Stimulated activated memory B cell treated with anti-CD40 and anti-IgM and Interleukin-4, amounts not matched to agents 10 μg/mL and 1 μg/mL and 100 μg/mL, for 72 hours (primary cell): ENCODE results near the gene VAT1.
"Not testable (repeated sequence)": the region's sequence is repeated elsewhere in the genome, so short reads cannot be mapped to it uniquely, and the experiment has no call there.

Source experiments
- ATAC-seq: fragments of 150-1000 bp; cut with Tn5 transposase; 2 replicates; pipeline ENCODE4 v1.10.0; 2021
- H3K27ac Mint-ChIP-seq: one replicate; pipeline ENCODE4 v1.8.0; 2022; ENCODE audit warnings: mild to moderate bottlenecking, mixed read lengths
- H3K27me3 Mint-ChIP-seq: one replicate; pipeline ENCODE4 v1.8.0; 2022; ENCODE audit warnings: mixed read lengths
- H3K36me3 Mint-ChIP-seq: one replicate; pipeline ENCODE4 v1.8.0; 2022; ENCODE audit warnings: mixed read lengths
- H3K4me1 Mint-ChIP-seq: one replicate; pipeline ENCODE4 v1.8.0; 2022; ENCODE audit warnings: mixed read lengths
- H3K4me3 Mint-ChIP-seq: one replicate; pipeline ENCODE4 v1.8.0; 2022; ENCODE audit warnings: mild to moderate bottlenecking, moderate library complexity, mixed read lengths
- H3K9me3 Mint-ChIP-seq: one replicate; pipeline ENCODE4 v1.8.0; 2022; ENCODE audit warnings: mixed read lengths

The VAT1 gene

GRCh38 chr17:42975265-42975664 is 46.9 kb downstream of the VAT1 start:
- H3K27ac Mint-ChIP-seq: no peak overlapping the region
- H3K4me3 Mint-ChIP-seq: no peak overlapping the region
- H3K27me3 Mint-ChIP-seq: no peaks in the 10 kb centered on the region
- peaks cover 2% of the 10 kb centered on the region for H3K36me3 Mint-ChIP-seq
- ATAC-seq: no peak
- H3K9me3 Mint-ChIP-seq: no peaks in the 10 kb centered on the region
- H3K4me1 Mint-ChIP-seq: peaks cover 11% of the 10 kb centered on the region

- H3K9me3 Mint-ChIP-seq, H3K36me3 Mint-ChIP-seq: not testable (repeated sequence)
These were observed 48.9 kb downstream of the VAT1 start for GRCh38 chr17:42973323-42973722.

GRCh38 chr17:42971589-42971988 is 50.6 kb downstream of the VAT1 start:
- no peak overlapping the region for H3K4me3 Mint-ChIP-seq
- no peaks in the 10 kb centered on the region for H3K27me3 Mint-ChIP-seq
- H3K36me3 Mint-ChIP-seq: no peaks in the 10 kb centered on the region
- H3K27ac Mint-ChIP-seq: no peak overlapping the region
- H3K4me1 Mint-ChIP-seq: no peaks in the 10 kb centered on the region
- ATAC-seq: no peak
- no peaks in the 10 kb centered on the region for H3K9me3 Mint-ChIP-seq

More at GRCh38 chr17:42973323-42973722, 48.9 kb downstream of the VAT1 start:
- not testable (repeated sequence) for H3K4me3 Mint-ChIP-seq, H3K27ac Mint-ChIP-seq, H3K27me3 Mint-ChIP-seq, H3K4me1 Mint-ChIP-seq, ATAC-seq

- Mint-ChIP-seq H3K27ac (no peak overlapping the region), H3K4me3 (no peak overlapping the region), H3K36me3 (no peaks in the 10 kb centered on the region), H3K4me1 (peaks cover 6% of the 10 kb centered on the region), H3K9me3 (no peaks in the 10 kb centered on the region), H3K27me3 (no peaks in the 10 kb centered on the region)
- no peak for ATAC-seq
These were observed 53.1 kb downstream of the VAT1 start for GRCh38 chr17:42969001-42969581.

- no peak for ATAC-seq
- Mint-ChIP-seq H3K4me1 (peaks cover 16% of the 10 kb centered on the region), H3K27me3 (no peaks in the 10 kb centered on the region), H3K36me3 (no peaks in the 10 kb centered on the region), H3K27ac (no peak overlapping the region), H3K4me3 (no peak overlapping the region), H3K9me3 (no peaks in the 10 kb centered on the region)
These were observed 54.3 kb downstream of the VAT1 start for GRCh38 chr17:42967925-42968324.
